ENCODE data around the gene CDC73.

DNA sequence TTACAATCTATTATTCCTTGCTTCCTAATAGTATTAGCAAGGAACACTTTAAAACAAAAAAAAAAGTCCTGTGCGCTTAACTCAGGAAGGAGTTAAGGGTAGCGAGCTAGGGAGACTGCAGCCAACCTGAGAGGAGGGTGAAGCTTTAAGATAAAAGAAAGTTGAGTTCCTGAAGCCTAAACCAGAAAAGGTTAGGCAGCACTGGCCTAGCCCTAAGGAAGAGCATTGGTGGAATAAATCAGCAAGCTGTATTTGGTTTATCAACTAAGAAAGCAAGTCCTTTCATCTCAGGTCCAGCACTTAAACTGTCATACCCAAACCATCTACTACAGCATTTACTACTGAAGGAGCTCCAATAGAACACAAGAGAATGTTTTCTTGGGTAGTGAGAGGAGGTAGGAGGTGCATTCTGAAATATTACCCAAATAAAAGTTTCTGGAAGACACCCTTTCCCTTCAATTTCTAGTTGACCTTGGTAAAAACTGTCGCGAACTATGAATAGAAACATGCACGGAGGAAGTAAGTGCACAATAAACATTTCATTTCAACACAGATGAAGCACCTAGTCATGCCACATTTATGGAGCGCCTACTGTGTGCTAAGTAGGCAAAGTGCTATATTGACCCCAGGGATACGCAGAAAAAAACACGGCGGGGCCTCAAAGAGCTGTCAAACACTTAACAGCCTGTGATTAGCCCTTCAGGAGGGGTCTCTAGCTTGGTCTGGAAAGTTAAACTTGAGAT lies 17.9 kb upstream of the CDC73 start:
- TF ChIP-seq, protein P1, sequence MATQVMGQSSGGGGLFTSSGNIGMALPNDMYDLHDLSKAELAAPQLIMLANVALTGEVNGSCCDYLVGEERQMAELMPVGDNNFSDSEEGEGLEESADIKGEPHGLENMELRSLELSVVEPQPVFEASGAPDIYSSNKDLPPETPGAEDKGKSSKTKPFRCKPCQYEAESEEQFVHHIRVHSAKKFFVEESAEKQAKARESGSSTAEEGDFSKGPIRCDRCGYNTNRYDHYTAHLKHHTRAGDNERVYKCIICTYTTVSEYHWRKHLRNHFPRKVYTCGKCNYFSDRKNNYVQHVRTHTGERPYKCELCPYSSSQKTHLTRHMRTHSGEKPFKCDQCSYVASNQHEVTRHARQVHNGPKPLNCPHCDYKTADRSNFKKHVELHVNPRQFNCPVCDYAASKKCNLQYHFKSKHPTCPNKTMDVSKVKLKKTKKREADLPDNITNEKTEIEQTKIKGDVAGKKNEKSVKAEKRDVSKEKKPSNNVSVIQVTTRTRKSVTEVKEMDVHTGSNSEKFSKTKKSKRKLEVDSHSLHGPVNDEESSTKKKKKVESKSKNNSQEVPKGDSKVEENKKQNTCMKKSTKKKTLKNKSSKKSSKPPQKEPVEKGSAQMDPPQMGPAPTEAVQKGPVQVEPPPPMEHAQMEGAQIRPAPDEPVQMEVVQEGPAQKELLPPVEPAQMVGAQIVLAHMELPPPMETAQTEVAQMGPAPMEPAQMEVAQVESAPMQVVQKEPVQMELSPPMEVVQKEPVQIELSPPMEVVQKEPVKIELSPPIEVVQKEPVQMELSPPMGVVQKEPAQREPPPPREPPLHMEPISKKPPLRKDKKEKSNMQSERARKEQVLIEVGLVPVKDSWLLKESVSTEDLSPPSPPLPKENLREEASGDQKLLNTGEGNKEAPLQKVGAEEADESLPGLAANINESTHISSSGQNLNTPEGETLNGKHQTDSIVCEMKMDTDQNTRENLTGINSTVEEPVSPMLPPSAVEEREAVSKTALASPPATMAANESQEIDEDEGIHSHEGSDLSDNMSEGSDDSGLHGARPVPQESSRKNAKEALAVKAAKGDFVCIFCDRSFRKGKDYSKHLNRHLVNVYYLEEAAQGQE (IDR thresholded peaks at IDR 0.05; ENCODE audit: insufficient read depth in 1 of 2, low read depth in 2 of 2, low read length in 2 of 2): no peak
- TF ChIP-seq TAF1 (IDR thresholded peaks at IDR 0.05; ENCODE audit: borderline replicate concordance, insufficient read depth, low read length): no peak
